Activated T-helper 1 cell treated with Interleukin-2 at 50 U/mL for 16 hours (primary cell): ENCODE results near the gene LRFN2.

Experiments used
- DNase-seq: peaks from one replicate; pipeline ENCODE4 v3.0.0-alpha.2; 2020; ENCODE audit warnings: low read depth

The LRFN2 gene

GRCh38 chr6:40377173-40377806 is 209.9 kb downstream of the LRFN2 start:
- no peak for DNase-seq

DNA sequence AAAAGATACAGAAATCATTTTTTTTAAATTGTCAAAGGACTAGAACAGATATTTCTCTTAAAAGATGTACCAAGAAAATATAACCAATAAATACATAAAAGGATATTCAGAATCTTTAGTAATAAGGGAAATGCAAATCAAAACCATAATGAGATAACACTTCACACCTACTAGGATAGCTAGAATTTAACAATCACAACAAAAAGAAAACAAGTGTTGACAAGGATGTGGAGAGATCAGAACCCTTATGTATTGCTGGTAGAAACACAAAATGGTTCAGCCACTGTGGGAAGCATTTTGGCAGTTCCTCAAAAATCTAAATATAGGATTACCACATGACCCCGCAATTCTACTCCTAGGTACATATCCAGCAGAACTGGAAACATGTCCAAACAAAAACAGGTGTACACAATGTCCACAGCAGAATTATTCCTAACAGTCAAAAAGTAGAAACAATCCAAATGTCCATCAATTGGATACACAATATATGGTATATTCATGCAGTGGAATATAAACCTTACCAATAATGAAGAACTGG is 211.0 kb downstream of the LRFN2 start:
- no peak for DNase-seq

GRCh38 chr6:40373267-40373666 is 213.9 kb downstream of the LRFN2 start:
- no peak for DNase-seq

GRCh38 chr6:40371621-40372020 is 215.5 kb downstream of the LRFN2 start:
- DNase-seq = no peak

DNA sequence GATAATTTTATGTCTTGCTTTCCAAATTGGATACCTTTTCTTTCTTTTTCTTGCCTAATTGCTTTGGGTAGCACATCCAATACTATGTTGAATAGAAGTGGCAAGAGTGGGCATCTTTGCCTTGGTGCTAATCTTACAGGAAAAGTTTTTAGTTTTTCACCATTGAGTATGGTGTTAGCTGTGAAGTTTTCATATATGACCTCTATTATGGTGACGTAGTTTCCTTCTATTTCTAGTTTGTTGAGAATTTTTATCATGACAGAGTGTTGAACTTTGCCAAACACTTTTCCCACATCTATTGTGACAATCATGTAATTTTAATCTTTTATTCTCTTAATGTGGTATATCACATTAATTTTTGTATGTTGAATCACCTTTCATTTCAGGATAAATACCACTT is 216.1 kb downstream of the LRFN2 start:
- no peak for DNase-seq

GRCh38 chr6:40369891-40370290 is 217.3 kb downstream of the LRFN2 start:
- DNase-seq = no peak

DNA sequence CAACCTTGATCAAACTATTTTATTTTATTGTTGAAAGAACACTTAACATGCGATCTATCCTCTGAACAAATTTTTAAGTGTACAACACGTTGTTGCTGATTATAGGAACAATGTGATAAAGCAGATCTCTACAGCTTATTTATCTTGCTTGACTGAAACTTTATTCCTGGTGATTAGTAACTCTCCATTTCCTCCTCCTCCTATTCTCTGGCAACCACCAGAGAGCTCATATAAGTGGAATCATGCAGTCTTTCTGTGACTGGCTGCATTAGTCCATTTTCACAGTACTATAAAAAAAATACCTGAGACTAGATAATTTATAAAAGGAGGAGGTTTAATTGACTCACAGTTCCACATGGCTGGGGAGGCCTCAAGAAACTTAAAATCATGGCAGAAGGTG is 218.1 kb downstream of the LRFN2 start:
- DNase-seq = no peak

GRCh38 chr6:40362859-40363258 is 224.3 kb downstream of the LRFN2 start:
- DNase-seq = no peak

DNA sequence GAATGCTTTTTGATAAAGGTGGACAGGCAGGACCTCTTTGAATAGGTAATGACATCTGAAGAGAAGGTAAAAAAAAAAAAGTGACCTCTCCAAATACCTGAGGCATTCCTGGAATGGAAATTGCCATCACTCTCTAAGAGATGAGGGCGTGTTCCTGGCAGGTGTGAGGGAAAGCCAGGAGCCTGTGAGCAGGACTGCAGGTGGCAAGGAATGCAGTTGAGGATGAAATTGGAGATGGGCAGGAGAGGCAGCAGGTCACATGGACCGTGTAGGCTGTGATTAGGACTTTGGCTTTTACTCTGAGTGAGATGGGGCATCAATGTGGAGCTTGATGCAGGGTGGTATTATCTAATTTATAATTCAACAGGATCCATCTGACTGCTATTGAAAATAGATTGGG is 227.4 kb downstream of the LRFN2 start:
- DNase-seq = no peak

DNA sequence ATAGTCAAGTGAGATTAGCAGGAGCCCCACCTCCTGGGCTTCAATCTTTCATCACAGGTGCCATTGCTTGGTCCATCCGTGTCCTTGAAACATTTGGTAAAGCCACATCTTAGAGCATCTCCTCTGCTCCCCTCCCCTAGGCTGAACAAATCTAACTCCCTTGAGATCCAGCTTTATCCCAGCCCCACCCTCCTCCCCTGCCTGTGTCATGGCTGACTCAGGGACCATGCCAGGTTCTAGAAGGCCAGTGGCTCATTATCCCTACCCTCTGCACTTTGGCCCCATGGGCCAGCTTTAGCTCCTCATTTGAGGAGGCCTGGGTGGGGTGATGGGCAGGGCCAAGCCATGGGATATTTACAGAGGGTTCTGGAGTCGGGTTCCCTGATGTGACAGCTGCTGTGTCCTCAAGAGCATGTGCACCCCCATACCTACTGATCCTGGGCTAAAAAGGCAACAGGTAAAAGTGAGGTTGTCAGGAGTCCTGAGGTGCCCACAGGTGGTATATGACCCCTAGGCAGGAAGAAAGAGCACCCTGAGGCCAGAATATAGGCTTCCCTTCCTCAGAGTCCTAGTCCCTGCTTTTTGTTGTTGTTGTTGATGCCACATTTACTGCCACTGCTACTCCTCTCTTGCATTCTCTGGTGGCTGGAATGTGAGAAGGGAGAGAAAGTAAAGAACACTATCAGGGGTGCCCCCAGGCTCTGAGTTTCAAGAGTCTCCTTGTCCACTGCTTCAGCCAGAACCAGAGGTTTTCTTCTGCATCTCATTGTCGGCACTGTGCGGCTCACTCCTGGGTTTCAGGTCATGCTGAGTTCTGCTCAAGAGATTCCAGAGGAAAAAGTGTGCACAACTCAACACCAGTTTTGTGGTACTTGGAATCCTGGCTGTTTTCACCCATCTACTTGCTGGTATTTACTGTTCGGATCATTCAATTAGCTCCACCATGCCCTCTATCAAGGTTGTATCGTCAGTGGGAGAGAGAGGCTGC is 228.4 kb downstream of the LRFN2 start:
- DNase-seq = no peak

- DNase-seq = no peak
Observed at GRCh38 chr6:40356242-40356910, 230.8 kb downstream of the LRFN2 start.

DNA sequence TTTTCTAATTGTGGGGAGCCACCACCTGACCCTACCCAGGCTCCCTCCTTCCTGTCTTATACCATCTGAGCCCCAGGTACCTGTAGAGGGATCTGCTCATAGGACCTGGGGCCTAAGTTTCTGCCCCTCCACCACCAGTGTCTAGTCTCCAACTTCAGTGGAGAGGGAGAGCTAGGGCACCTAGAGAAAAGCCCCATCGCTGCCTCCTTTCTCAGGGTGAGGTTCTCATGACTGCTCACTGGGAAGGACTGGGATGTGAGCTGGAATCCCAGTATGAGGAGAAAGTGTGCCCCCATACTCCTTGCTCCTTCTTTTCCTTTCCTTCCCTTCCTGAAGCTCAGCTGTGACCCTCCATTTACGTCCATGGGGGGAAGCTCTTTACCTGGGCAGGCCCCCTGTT is 231.6 kb downstream of the LRFN2 start:
- no peak for DNase-seq

DNA sequence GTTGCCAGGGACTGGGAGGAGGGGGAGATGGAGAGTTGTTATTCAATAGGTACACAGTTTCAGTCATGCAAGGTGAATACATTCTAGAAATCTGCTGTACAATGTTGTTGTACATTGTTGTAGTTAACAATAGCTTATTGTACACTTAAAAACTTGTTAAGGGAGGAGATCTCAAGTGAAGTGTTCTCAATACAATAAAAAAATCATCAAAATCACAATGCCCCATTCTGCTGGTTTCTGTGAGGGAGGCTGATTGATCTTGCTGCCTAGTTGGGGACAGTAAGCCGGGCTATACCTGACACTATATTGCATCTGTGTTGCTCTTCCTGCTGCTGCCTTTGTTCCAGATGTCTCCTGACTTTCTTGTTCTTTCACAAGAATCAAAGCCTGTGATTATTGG is 232.1 kb downstream of the LRFN2 start:
- no peak for DNase-seq

GRCh38 chr6:40353967-40354452 is 233.2 kb downstream of the LRFN2 start:
- no peak for DNase-seq

DNA sequence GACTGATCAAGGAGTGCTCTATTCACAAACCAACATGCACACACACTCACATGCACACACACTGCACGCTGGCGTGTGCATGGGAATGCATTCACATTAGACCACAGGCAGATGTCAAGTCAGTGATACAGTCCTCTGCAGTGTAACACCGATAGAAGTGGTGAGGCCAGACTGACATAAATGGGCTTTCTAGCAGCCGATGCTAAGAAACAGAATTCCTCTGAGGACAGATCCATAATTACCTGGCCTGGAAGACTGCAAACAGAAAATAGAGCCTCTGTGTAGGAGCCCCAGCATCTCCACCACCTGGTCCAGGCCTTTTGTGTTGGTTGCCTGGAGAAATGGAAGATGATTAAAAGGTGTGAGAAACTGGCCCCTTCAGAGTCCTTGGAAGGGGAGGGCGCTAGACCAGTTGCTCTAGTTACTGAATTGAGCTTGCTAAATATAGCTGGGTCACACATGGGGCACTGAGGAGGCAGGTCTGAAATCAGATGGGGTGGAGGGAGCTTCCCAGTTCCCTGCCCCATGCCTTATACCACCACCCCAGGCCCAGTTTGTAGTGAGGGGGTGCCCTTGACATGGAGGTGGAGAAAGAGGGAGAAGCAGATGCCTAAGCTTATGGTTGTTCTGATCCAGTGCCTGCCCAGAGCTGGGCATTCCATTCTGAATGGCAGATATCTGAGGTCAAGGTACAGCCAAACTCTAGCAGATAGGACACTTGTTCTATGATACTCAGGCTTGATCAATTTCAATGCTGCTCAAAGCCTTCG is 233.8 kb downstream of the LRFN2 start:
- DNase-seq = no peak

DNA sequence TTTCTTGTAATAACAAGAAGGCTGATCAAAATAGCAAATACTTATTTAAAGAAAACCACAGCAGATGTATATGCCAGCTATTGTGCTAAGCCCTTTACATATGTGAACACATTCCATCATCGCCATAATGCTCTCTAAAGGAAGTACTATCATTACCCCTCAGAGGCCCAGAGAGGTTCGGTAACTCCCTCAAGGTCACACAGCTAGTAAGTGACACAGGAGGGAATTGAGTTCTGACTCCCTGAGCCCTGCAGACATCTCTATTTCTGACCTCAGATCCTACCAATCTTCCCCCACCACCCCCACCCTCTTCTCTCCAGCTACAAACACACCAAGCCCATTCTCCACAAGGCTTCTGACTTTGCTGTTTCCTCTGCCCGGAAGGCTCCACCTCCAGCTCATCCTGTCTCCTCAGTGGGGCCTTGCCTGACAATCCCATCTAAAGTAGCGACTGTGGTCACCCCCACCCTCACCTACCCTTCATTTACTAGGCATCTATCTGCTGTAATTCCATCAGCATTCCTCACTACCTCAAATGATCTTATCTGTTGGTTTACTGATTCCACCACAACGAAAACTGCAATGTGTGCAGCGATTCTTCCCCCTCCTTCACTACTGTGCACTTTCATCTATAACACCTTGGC is 234.5 kb downstream of the LRFN2 start:
- DNase-seq = no peak

DNA sequence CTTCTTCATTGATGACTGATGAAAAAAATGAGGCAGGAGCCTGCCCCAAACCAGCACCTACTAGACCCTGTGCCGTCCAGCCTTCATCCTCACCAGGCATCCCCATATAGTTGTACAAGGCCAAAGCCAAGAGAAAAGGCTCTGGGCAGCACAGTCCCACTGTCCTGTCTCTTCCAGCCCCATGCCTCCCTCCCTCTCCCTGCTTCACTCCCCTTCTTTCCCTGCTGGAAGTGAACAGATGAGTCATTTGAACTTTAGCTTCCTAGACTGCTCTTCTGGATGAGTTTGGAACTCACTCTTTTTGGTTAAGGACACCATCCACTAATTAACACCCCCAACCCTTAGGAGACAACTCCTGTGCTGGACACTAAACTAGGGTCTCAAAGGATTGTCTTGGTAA is 235.2 kb downstream of the LRFN2 start:
- DNase-seq = no peak

DNA sequence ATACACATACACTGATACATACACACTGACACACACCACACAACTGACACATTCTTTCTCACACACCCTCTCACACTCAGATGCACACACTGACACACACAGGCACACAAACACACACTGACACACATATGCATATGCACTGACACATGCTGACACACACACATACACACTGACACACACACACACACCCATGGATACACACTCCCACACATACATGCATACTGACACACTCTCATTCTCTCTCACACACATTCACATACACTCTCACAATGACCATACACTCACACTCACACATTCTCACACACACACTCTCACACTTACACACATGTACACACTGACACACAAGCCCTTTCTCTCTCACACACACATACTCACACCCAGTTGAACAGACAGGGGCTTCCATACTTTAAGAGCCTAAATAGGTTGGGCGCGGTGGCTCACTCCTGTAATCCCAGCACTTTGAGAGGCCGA is 236.4 kb downstream of the LRFN2 start:
- DNase-seq = no peak

DNA sequence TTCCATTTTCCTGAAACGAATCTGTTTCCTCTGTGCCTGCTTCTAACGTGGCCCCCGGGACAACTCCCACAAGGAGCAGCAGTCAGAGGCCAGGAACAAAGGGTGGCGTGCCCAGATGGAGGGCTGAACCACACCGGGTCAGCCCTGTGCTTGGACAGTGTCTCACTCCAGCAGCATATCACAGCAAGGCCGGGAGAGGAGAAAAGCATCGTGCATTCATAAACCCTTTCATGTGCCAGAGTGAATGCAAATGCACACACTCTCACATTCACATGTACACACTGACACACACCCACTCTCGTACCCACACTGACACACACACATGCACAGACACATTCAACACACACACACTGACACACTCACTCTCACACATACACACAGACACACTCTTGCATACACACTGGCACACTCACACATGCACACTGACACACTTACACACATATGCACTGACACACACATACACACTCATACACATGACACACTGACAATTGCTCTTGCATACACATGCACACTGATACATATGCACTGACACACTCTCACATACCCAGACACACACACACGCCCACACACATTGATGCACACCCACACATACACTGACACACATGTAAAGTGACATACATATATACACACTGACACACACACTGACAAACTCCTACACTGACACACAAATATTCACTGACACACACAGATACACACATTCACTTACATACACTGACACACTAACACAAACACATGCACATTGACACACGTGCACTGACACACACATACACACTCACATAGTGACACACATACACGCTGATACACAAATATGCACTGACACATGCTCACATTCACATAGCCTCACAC is 237.0 kb downstream of the LRFN2 start:
- no peak for DNase-seq
